Measurements from ENCODE around the gene ZNF385A.

Gene ZNF385A

GRCh38 chr12:54377007-54377406 is 7.5 kb downstream of the ZNF385A start:
- in situ Hi-C loops (cut with MboI; ENCODE audit: low sequenced_read_pairs) = loop anchor here (10.0 kb wide), 1 partner anchor 382 kb away; no protein-coding TSS in a partner anchor

GRCh38 chr12:54376596-54376995 is 7.9 kb downstream of the ZNF385A start:
- in situ Hi-C loops (cut with MboI; ENCODE audit: low sequenced_read_pairs) = loop anchor here (10.0 kb wide), 1 partner anchor 382 kb away; no protein-coding TSS in a partner anchor

- in situ Hi-C loops (cut with MboI; ENCODE audit: low sequenced_read_pairs) = loop anchor here (10.0 kb wide), 1 partner anchor 380 kb away; no protein-coding TSS in a partner anchor
Measured at GRCh38 chr12:54375259-54375579, 9.3 kb downstream of the ZNF385A start.

GRCh38 chr12:54374562-54375258 is 9.8 kb downstream of the ZNF385A start:
- in situ Hi-C loops (cut with MboI; ENCODE audit: low sequenced_read_pairs) = loop anchor here (10.0 kb wide), 1 partner anchor 380 kb away; no protein-coding TSS in a partner anchor

- in situ Hi-C loops (cut with MboI; ENCODE audit: low sequenced_read_pairs) = loop anchor here (10.0 kb wide), 1 partner anchor 379 kb away; no protein-coding TSS in a partner anchor
Measured at GRCh38 chr12:54373649-54374561, 10.6 kb downstream of the ZNF385A start.

- in situ Hi-C loops (cut with MboI; ENCODE audit: low sequenced_read_pairs) = loop anchor here (10.0 kb wide), 1 partner anchor 377 kb away; no protein-coding TSS in a partner anchor
Measured at GRCh38 chr12:54372113-54372806, 12.3 kb downstream of the ZNF385A start.

GRCh38 chr12:54371328-54372112 is 13.0 kb downstream of the ZNF385A start:
- in situ Hi-C loops (cut with MboI; ENCODE audit: low sequenced_read_pairs) = loop anchor here (10.0 kb wide), 1 partner anchor 377 kb away; no protein-coding TSS in a partner anchor

GRCh38 chr12:54370171-54370730 is 14.3 kb downstream of the ZNF385A start:
- in situ Hi-C loops (cut with MboI; ENCODE audit: low sequenced_read_pairs) = loop anchor here (10.0 kb wide), 1 partner anchor 375 kb away; no protein-coding TSS in a partner anchor

- in situ Hi-C loops (cut with MboI; ENCODE audit: low sequenced_read_pairs) = loop anchor here (10.0 kb wide), 2 partner anchors 145 to 375 kb away; no protein-coding TSS in a partner anchor
Measured at GRCh38 chr12:54369597-54370131, 14.9 kb downstream of the ZNF385A start.

- in situ Hi-C loops (cut with MboI; ENCODE audit: low sequenced_read_pairs) = loop anchor here (10.0 kb wide), 1 partner anchor 144 kb away; no protein-coding TSS in a partner anchor
Measured at GRCh38 chr12:54368709-54369596, 15.6 kb downstream of the ZNF385A start.

GRCh38 chr12:54368025-54368708 is 16.4 kb downstream of the ZNF385A start:
- in situ Hi-C loops (cut with MboI; ENCODE audit: low sequenced_read_pairs) = loop anchor here (10.0 kb wide), 1 partner anchor 143 kb away; no protein-coding TSS in a partner anchor

GRCh38 chr12:54364413-54364812 is 20.1 kb downstream of the ZNF385A start, which contains the start of gene GPR84:
GPR84 (minus strand) TSS chr12:54364486; CDS start chr12:54363851, 635 bp downstream.
- in situ Hi-C loops (cut with MboI; ENCODE audit: low sequenced_read_pairs) = loop anchor here (10.0 kb wide), 1 partner anchor 140 kb away; no protein-coding TSS in a partner anchor

GRCh38 chr12:54363618-54364017 is 20.9 kb downstream of the ZNF385A start:
- in situ Hi-C loops (cut with MboI; ENCODE audit: low sequenced_read_pairs) = loop anchor here (10.0 kb wide), 1 partner anchor 139 kb away; no protein-coding TSS in a partner anchor

GRCh38 chr12:54363047-54363446 is 21.5 kb downstream of the ZNF385A start:
- in situ Hi-C loops (cut with MboI; ENCODE audit: low sequenced_read_pairs) = loop anchor here (10.0 kb wide), 1 partner anchor 138 kb away; no protein-coding TSS in a partner anchor

- in situ Hi-C loops (cut with MboI; ENCODE audit: low sequenced_read_pairs) = loop anchor here (10.0 kb wide), 1 partner anchor 136 kb away; no protein-coding TSS in a partner anchor
Measured at GRCh38 chr12:54360717-54361456, 23.6 kb downstream of the ZNF385A start.

GRCh38 chr12:54359762-54360351 is 24.7 kb downstream of the ZNF385A start:
- in situ Hi-C loops (cut with MboI; ENCODE audit: low sequenced_read_pairs) = loop anchor here (10.0 kb wide), 1 partner anchor 135 kb away; no protein-coding TSS in a partner anchor
